Endothelial cell of umbilical vein (primary cell): ENCODE data around the gene AP5S1.

Experiments
- CTCF ChIP-seq, 2 donors: IDR thresholded peaks; 1 replicate in 1 of 2; 2 replicates in 1 of 2; pipeline ENCODE4 v1.5.1; 2011; ENCODE audit warnings: low read length in 2 of 2, mild to moderate bottlenecking in 2 of 2, moderate library complexity in 2 of 2, control low read depth in 1 of 2, inconsistent platforms in 1 of 2, low read depth in 1 of 2; ENCODE audit not compliant: insufficient read depth in 1 of 2; ENCODE audit errors: extremely low read depth in 1 of 2
- EZH2 ChIP-seq: IDR thresholded peaks from 2 replicates; pipeline ENCODE4 v1.6.1; 2012; ENCODE audit warnings: borderline replicate concordance, low read depth, mild to moderate bottlenecking, moderate library complexity, low read length, inconsistent platforms; ENCODE audit not compliant: severe bottlenecking
- GATA2 ChIP-seq: IDR thresholded peaks from 2 replicates; pipeline ENCODE4 v1.7.0; 2011; ENCODE audit warnings: low read depth, mild to moderate bottlenecking, moderate library complexity, mixed read lengths, low read length; ENCODE audit not compliant: insufficient read length, insufficient read depth
- MAX ChIP-seq: IDR thresholded peaks from 2 replicates; pipeline ENCODE4 v1.6.1; 2011; ENCODE audit not compliant: insufficient read depth, insufficient read length
- MYC ChIP-seq: IDR thresholded peaks from one replicate; pipeline ENCODE4 v1.6.1; 2011; ENCODE audit warnings: mild to moderate bottlenecking, low read depth, low read length
- POLR2A ChIP-seq: IDR thresholded peaks from 2 replicates; pipeline ENCODE4 v1.6.1; 2012; ENCODE audit warnings: low read depth, mild to moderate bottlenecking, control low read depth, low read length

DNA sequence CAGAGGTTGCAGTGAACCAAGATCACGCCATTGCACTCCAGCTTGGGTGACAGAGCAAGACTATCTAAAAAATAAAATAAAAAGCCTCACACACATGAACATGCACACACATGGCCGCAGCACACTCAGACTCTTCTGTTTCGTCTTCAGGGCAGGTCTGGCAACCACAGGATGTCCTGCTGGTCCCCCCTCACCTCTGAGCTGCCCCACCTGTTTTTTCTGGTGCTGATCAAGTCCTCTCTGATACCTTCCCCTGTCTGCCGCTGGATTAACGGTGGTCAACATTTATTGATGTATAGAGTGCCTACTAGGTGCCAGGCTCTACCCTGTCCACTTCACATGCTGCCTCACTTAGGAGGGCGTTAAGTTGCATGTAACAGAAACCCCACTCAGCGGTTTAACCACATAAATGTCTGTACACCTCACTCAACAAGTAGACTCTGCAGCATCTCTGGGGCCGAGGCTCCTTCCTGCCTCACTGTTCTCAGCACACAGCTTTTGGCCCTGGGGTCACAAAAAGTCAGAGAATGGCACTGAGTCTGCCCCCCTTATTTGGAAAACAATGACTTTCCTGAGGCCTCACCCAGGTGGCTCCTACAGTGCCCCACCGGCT is 4.5 kb upstream of the AP5S1 start:
- TF ChIP-seq CTCF (IDR thresholded peaks at IDR 0.05; ENCODE audit: extremely low read depth in 1 of 2, insufficient read depth in 1 of 2, low read depth in 1 of 2, low read length in 2 of 2), result no peak
- no peak for TF ChIP-seq EZH2
- TF ChIP-seq POLR2A, result no peak
- no peak for TF ChIP-seq MAX
- no peak for TF ChIP-seq MYC
- TF ChIP-seq GATA2, result no peak
